ENCODE data around the gene GRK5. TPM values are rescaled to one million over a fixed set of nuclear protein-coding genes. Genes with fewer than 3 reads are reported as not detected.

The GRK5 gene
- total RNA-seq, 6 experiments from 2014 or later = 5.9 to 11.5 (median 7.9) TPM

- Histone ChIP-seq H3K9me3 (no peaks in the 10 kb centered on the region), H3K4me3 (no peak overlapping the region), H3K36me3 (no peaks in the 10 kb centered on the region), H3K27ac (peak overlapping the region in 1 of 3 donors; percentile 16), H3K4me1 (peaks cover 0 to 11% (median 5%) of the 10 kb centered on the region in 4 donors), H3K27me3 (no peaks in the 10 kb centered on the region)
- ATAC-seq = peak in 1 of 4 donors; percentile 45
- 76% methylated on average over 6 of the region's 16 CpGs for WGBS (ENCODE audit: insufficient coverage, low coverage, low lambda C conversion rate, missing lambda C conversion rate)
- intact Hi-C loops (cut with DNase I) = no loop called here
- TF ChIP-seq CTCF (IDR thresholded peaks at IDR 0.05) (no peak), POLR2A (IDR thresholded peaks at IDR 0.05) (no peak)
- no peak for DNase-seq
Observed at GRCh38 chr10:119315128-119316001, 108.0 kb downstream of the GRK5 start.

GRCh38 chr10:119316002-119316358, 108.6 kb downstream of the GRK5 start:
- DNase-seq (no peak), ATAC-seq (no peak)
- intact Hi-C loops (cut with DNase I) = no loop called here
- H3K4me1 ChIP-seq = peaks cover 0 to 11% (median 5%) of the 10 kb centered on the region in 4 donors
- TF ChIP-seq POLR2A (IDR thresholded peaks at IDR 0.05) = no peak
- no peak for TF ChIP-seq CTCF (IDR thresholded peaks at IDR 0.05)
- no peaks in the 10 kb centered on the region for H3K36me3 ChIP-seq
- H3K4me3 ChIP-seq = no peak overlapping the region
- no peaks in the 10 kb centered on the region for H3K9me3 ChIP-seq
- WGBS (ENCODE audit: insufficient coverage, low coverage, low lambda C conversion rate, missing lambda C conversion rate) = 100% methylated on average over 1 of the region's 2 CpGs
- H3K27ac ChIP-seq = peak overlapping the region in 1 of 3 donors; percentile 16
- no peaks in the 10 kb centered on the region for H3K27me3 ChIP-seq

- TF ChIP-seq CTCF (IDR thresholded peaks at IDR 0.05) (no peak), POLR2A (IDR thresholded peaks at IDR 0.05) (no peak)
- Histone ChIP-seq H3K4me1 (peaks cover 0 to 11% (median 5%) of the 10 kb centered on the region in 4 donors), H3K4me3 (no peak overlapping the region), H3K27me3 (no peaks in the 10 kb centered on the region), H3K9me3 (no peaks in the 10 kb centered on the region), H3K36me3 (no peaks in the 10 kb centered on the region), H3K27ac (peak overlapping the region in 2 of 3 donors; percentile 16 to 55)
- ATAC-seq (peak in 1 of 4 donors; percentile 23), DNase-seq (no peak)
- intact Hi-C loops (cut with DNase I) = no loop called here
- 60% methylated on average over 1 of the region's 4 CpGs for WGBS (ENCODE audit: insufficient coverage, low coverage, low lambda C conversion rate, missing lambda C conversion rate)
Observed at GRCh38 chr10:119316729-119317097, 109.3 kb downstream of the GRK5 start.

GRCh38 chr10:119318411-119319160, 111.2 kb downstream of the GRK5 start:
- Histone ChIP-seq H3K9me3 (no peaks in the 10 kb centered on the region), H3K27ac (no peak overlapping the region), H3K4me1 (peaks cover 0 to 19% (median 8%) of the 10 kb centered on the region in 4 donors), H3K27me3 (no peaks in the 10 kb centered on the region), H3K4me3 (no peak overlapping the region), H3K36me3 (no peaks in the 10 kb centered on the region)
- DNase-seq (no peak), ATAC-seq (no peak)
- 50% methylated on average over 6 of the region's 11 CpGs for WGBS (ENCODE audit: insufficient coverage, low coverage, low lambda C conversion rate, missing lambda C conversion rate)
- intact Hi-C loops (cut with DNase I) = no loop called here
- TF ChIP-seq POLR2A (IDR thresholded peaks at IDR 0.05) (no peak), CTCF (IDR thresholded peaks at IDR 0.05) (no peak)

Data from right lobe of liver (tissue), 6 donors.